Measurements from ENCODE around the gene FA2H.
A peak's percentile ranks its signal among the peaks of the same experiment; 100 is the strongest.

The FA2H gene

GRCh38 chr16:74698222-74698621, 76.4 kb downstream of the FA2H start:
- TF ChIP-seq SUZ12 (IDR thresholded peaks at IDR 0.05; ENCODE audit: extremely low read depth, insufficient read depth, insufficient read length) (no peak), YY1 (IDR thresholded peaks at IDR 0.05; ENCODE audit: insufficient read depth, insufficient read length) (no peak), ZNF274 (IDR thresholded peaks at IDR 0.05; ENCODE audit: low read depth, low read length) (no peak)
- DNase-seq (ENCODE audit: low read depth, low spot score): no peak
- H3K36me3 ChIP-seq (ENCODE audit: insufficient read depth, insufficient read length, low read length): peaks cover 4% of the 10 kb centered on the region
- H3K9ac ChIP-seq (ENCODE audit: insufficient read length, low read depth): no peak overlapping the region
- H3K9me3 ChIP-seq (ENCODE audit: insufficient read depth, low read length): no peaks in the 10 kb centered on the region
- H3K4me1 ChIP-seq (ENCODE audit: insufficient read depth, insufficient read length): no peaks in the 10 kb centered on the region
- peaks cover 13% of the 10 kb centered on the region for H3K27me3 ChIP-seq (ENCODE audit: insufficient read depth, insufficient read length)
- no peak overlapping the region for H3K4me3 ChIP-seq (ENCODE audit: insufficient read length, low read depth)

- H3K4me1 ChIP-seq (ENCODE audit: insufficient read depth, insufficient read length): no peaks in the 10 kb centered on the region
- H3K27me3 ChIP-seq (ENCODE audit: insufficient read depth, insufficient read length): peaks cover 12% of the 10 kb centered on the region
- H3K4me3 ChIP-seq (ENCODE audit: insufficient read length, low read depth): peak overlapping the region; percentile 33
- peaks cover 10% of the 10 kb centered on the region for H3K36me3 ChIP-seq (ENCODE audit: insufficient read depth, insufficient read length, low read length)
- H3K9ac ChIP-seq (ENCODE audit: insufficient read length, low read depth): peak overlapping the region; percentile 14
- TF ChIP-seq YY1 (IDR thresholded peaks at IDR 0.05; ENCODE audit: insufficient read depth, insufficient read length): no peak
- no peak for TF ChIP-seq ZNF274 (IDR thresholded peaks at IDR 0.05; ENCODE audit: low read depth, low read length)
- no peak for TF ChIP-seq SUZ12 (IDR thresholded peaks at IDR 0.05; ENCODE audit: extremely low read depth, insufficient read depth, insufficient read length)
- H3K9me3 ChIP-seq (ENCODE audit: insufficient read depth, low read length): no peaks in the 10 kb centered on the region
- peak; percentile 59 for DNase-seq (ENCODE audit: low read depth, low spot score)
Observed at GRCh38 chr16:74695450-74696422, 78.9 kb downstream of the FA2H start.

GRCh38 chr16:74691093-74691855, 83.3 kb downstream of the FA2H start:
- Histone ChIP-seq H3K9me3 (ENCODE audit: insufficient read depth, low read length) (no peaks in the 10 kb centered on the region), H3K4me1 (ENCODE audit: insufficient read depth, insufficient read length) (no peaks in the 10 kb centered on the region), H3K9ac (ENCODE audit: insufficient read length, low read depth) (no peak overlapping the region), H3K36me3 (ENCODE audit: insufficient read depth, insufficient read length, low read length) (peaks cover 15% of the 10 kb centered on the region), H3K4me3 (ENCODE audit: insufficient read length, low read depth) (no peak overlapping the region), H3K27me3 (ENCODE audit: insufficient read depth, insufficient read length) (no peaks in the 10 kb centered on the region)
- DNase-seq (ENCODE audit: low read depth, low spot score): no peak
- TF ChIP-seq YY1 (IDR thresholded peaks at IDR 0.05; ENCODE audit: insufficient read depth, insufficient read length) (no peak), SUZ12 (IDR thresholded peaks at IDR 0.05; ENCODE audit: extremely low read depth, insufficient read depth, insufficient read length) (no peak), ZNF274 (IDR thresholded peaks at IDR 0.05; ENCODE audit: low read depth, low read length) (no peak)

GRCh38 chr16:74682556-74682955, 92.1 kb downstream of the FA2H start:
- Histone ChIP-seq H3K4me1 (ENCODE audit: insufficient read depth, insufficient read length) (peaks cover 2% of the 10 kb centered on the region), H3K27me3 (ENCODE audit: insufficient read depth, insufficient read length) (no peaks in the 10 kb centered on the region), H3K4me3 (ENCODE audit: insufficient read length, low read depth) (no peak overlapping the region), H3K9me3 (ENCODE audit: insufficient read depth, low read length) (no peaks in the 10 kb centered on the region), H3K36me3 (ENCODE audit: insufficient read depth, insufficient read length, low read length) (no peaks in the 10 kb centered on the region), H3K9ac (ENCODE audit: insufficient read length, low read depth) (no peak overlapping the region)
- TF ChIP-seq YY1 (IDR thresholded peaks at IDR 0.05; ENCODE audit: insufficient read depth, insufficient read length) (no peak), ZNF274 (IDR thresholded peaks at IDR 0.05; ENCODE audit: low read depth, low read length) (no peak), SUZ12 (IDR thresholded peaks at IDR 0.05; ENCODE audit: extremely low read depth, insufficient read depth, insufficient read length) (no peak)
- DNase-seq (ENCODE audit: low read depth, low spot score): no peak

- TF ChIP-seq SUZ12 (IDR thresholded peaks at IDR 0.05; ENCODE audit: extremely low read depth, insufficient read depth, insufficient read length) (no peak), YY1 (IDR thresholded peaks at IDR 0.05; ENCODE audit: insufficient read depth, insufficient read length) (no peak), ZNF274 (IDR thresholded peaks at IDR 0.05; ENCODE audit: low read depth, low read length) (no peak)
- H3K4me1 ChIP-seq (ENCODE audit: insufficient read depth, insufficient read length): peaks cover 2% of the 10 kb centered on the region
- H3K9me3 ChIP-seq (ENCODE audit: insufficient read depth, low read length): no peaks in the 10 kb centered on the region
- DNase-seq (ENCODE audit: low read depth, low spot score): no peak
- no peak overlapping the region for H3K9ac ChIP-seq (ENCODE audit: insufficient read length, low read depth)
- H3K27me3 ChIP-seq (ENCODE audit: insufficient read depth, insufficient read length): no peaks in the 10 kb centered on the region
- H3K36me3 ChIP-seq (ENCODE audit: insufficient read depth, insufficient read length, low read length): no peaks in the 10 kb centered on the region
- H3K4me3 ChIP-seq (ENCODE audit: insufficient read length, low read depth): no peak overlapping the region
Observed at GRCh38 chr16:74680681-74681080, 93.9 kb downstream of the FA2H start.

- H3K4me3 ChIP-seq (ENCODE audit: insufficient read length, low read depth): no peak overlapping the region
- H3K9me3 ChIP-seq (ENCODE audit: insufficient read depth, low read length): no peaks in the 10 kb centered on the region
- no peaks in the 10 kb centered on the region for H3K27me3 ChIP-seq (ENCODE audit: insufficient read depth, insufficient read length)
- no peak for DNase-seq (ENCODE audit: low read depth, low spot score)
- peaks cover 2% of the 10 kb centered on the region for H3K4me1 ChIP-seq (ENCODE audit: insufficient read depth, insufficient read length)
- H3K36me3 ChIP-seq (ENCODE audit: insufficient read depth, insufficient read length, low read length): peaks cover 2% of the 10 kb centered on the region
- no peak for TF ChIP-seq ZNF274 (IDR thresholded peaks at IDR 0.05; ENCODE audit: low read depth, low read length)
- no peak for TF ChIP-seq YY1 (IDR thresholded peaks at IDR 0.05; ENCODE audit: insufficient read depth, insufficient read length)
- no peak overlapping the region for H3K9ac ChIP-seq (ENCODE audit: insufficient read length, low read depth)
Observed at GRCh38 chr16:74679983-74680382, 94.6 kb downstream of the FA2H start.

- no peaks in the 10 kb centered on the region for H3K9me3 ChIP-seq (ENCODE audit: insufficient read depth, low read length)
- peaks cover 2% of the 10 kb centered on the region for H3K4me1 ChIP-seq (ENCODE audit: insufficient read depth, insufficient read length)
- no peaks in the 10 kb centered on the region for H3K27me3 ChIP-seq (ENCODE audit: insufficient read depth, insufficient read length)
- no peak for TF ChIP-seq ZNF274 (IDR thresholded peaks at IDR 0.05; ENCODE audit: low read depth, low read length)
- no peak for TF ChIP-seq SUZ12 (IDR thresholded peaks at IDR 0.05; ENCODE audit: extremely low read depth, insufficient read depth, insufficient read length)
- TF ChIP-seq YY1 (IDR thresholded peaks at IDR 0.05; ENCODE audit: insufficient read depth, insufficient read length): no peak
- H3K36me3 ChIP-seq (ENCODE audit: insufficient read depth, insufficient read length, low read length): peaks cover 6% of the 10 kb centered on the region
- H3K4me3 ChIP-seq (ENCODE audit: insufficient read length, low read depth): no peak overlapping the region
- DNase-seq (ENCODE audit: low read depth, low spot score): no peak
- no peak overlapping the region for H3K9ac ChIP-seq (ENCODE audit: insufficient read length, low read depth)
Observed at GRCh38 chr16:74677868-74678267, 96.8 kb downstream of the FA2H start.
